Stimulated activated CD4-positive, alpha-beta T cell treated with anti-CD3 and anti-CD28 coated beads, Interleukin-4, amount 100 ng/mL, for 4 hours (primary cell): ENCODE data around the gene NACA.
A peak's percentile ranks its signal among the peaks of the same experiment; 100 is the strongest.
"Not testable (repeated sequence)": the region's sequence is repeated elsewhere in the genome, so short reads cannot be mapped to it uniquely, and the experiment has no call there.

ENCODE experiments used
- DNase-seq, 2 experiments: peaks; one replicate each; pipeline ENCODE4 v3.0.0-alpha.2; 2020

The NACA gene

DNA sequence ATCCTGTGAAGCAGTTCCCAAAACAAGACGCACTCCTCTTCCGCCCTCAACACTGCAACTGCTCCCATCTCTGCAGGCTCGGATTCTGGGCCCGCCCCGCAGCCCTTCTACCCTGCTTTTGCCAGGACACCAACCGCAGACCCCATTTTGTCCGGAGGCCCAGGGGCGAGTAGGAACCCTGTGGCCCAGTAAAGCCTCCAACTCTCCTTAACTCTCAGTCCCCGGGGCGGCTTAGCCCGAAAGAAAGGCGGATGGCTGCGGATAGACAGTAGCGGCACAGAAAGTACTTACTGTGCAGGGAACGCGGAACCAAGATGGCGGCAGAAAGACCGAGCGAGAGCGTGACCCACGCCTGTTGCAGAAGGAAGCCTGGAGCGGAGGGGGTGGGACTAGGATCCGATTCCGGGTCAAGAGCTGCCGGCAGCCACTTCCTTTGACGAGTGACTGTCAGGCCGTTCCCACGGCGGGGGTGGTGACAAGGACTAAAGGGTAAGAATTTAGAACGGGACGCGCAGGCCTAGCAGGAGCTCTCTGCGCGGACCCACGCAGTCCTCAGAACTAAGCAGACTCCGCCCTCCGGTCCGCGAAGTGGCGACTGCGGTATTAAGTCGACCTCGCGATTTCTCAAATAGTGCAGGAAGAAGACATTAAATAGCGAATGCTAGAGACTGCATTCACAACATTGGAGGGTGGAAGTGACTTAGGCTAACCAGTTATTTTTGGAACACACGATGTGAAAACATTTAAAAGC lies at the start of gene NACA:
Gene NACA, minus strand, starts transcription at position 328 of the 751 bp plus-strand sequence. CDS start 778 bp downstream, outside the sequence.
- DNase-seq, result peak; percentile 94 to 99

DNA sequence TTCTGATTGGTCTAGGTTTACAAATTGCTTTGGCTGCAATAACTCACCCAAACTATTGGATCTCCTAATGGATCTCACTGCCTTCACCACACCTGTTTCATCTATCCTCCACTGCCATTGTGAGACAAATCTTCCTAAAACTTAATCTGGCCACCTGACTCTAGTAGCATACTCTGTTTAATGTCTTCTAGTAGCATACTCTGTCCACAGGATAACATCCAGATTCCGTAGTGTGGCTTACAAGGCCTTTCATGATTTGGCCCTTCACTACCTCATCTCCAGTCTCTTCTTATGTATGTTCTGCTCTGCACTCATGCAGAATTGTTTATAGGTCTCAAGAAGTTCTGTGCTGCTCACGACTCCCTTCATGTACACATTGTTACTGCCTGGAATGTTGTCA lies 48.0 kb upstream of the NACA start:
- DNase-seq, result no peak

DNA sequence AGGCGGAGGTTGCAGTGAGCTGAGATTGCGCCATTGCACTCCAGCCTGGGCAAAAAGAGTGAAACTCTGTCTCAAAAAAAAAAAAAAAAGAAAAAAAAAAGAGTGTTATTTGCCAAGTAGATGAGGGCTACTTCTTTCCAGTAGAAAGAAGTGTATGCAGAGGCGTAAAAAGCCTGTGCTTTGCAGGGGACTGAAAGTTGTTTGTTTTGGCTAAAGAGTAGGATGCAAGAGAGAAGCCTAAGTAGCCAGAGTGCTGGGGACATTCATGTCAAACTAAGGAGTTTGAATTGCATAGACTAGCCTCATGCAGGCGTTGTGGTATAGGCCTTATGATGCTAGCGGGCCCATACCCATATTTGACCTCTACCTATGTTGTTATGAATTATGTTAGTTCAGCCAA lies 47.5 kb upstream of the NACA start:
- DNase-seq, result no peak

DNA sequence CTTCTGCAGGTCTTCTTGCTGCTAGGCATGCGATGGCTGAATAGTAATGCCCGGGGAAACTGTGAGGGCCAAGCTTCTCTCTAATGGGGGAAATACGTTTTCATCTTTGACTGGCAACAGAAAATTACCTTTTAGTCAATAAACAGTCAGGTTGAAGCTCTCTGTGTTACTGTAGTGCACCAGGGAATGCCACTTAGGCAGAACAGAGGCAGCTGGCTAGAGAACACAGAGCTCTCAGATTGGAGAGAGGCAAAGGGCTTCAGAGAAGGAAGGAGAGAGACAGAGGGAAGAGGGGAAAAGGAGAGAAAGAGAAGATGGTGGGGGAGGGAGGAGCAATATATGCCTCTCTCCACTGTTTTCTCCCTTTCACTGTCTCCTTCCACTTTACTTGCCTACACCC lies 44.8 kb upstream of the NACA start:
- no peak for DNase-seq

DNA sequence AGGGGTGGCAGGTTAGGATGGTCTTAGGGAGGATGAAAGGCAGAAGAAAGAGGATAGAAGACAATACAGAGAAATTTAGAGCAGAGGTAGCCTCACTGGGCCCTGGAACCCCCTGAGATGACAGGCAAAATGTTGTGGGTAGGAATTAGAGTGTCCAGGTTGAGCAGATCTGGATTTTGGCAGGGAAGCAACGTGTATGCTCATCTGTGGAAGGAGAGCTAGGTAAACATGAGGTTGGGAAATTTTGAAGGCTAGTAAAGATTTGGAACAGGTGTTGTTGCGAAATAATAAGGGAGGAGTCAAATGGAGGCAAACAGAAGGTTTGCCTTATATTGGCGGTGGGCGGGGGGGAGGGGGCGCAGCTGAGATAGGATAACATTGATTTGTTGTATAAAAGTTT lies 43.3 kb upstream of the NACA start:
- DNase-seq, result no peak

DNA sequence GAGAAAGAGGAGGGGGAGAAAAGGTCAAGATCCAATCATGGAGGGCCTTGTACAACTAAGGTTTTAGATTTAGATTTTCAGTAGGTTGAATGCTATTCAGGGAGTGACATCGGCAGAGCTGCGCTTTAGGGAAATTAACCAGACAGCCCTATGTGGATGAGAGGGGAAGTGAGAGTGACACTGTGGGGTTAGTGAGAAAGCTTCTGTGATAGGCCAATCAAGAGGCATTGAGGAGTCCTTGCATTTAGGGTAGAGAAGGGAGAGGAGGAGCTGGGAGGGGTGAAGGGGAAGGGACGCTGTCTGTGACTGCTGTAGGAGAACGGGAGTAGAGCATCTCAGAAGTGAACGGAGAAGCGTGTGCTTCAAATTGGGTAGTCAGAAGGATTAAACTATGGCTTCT lies 41.4 kb upstream of the NACA start:
- DNase-seq, result no peak

DNA sequence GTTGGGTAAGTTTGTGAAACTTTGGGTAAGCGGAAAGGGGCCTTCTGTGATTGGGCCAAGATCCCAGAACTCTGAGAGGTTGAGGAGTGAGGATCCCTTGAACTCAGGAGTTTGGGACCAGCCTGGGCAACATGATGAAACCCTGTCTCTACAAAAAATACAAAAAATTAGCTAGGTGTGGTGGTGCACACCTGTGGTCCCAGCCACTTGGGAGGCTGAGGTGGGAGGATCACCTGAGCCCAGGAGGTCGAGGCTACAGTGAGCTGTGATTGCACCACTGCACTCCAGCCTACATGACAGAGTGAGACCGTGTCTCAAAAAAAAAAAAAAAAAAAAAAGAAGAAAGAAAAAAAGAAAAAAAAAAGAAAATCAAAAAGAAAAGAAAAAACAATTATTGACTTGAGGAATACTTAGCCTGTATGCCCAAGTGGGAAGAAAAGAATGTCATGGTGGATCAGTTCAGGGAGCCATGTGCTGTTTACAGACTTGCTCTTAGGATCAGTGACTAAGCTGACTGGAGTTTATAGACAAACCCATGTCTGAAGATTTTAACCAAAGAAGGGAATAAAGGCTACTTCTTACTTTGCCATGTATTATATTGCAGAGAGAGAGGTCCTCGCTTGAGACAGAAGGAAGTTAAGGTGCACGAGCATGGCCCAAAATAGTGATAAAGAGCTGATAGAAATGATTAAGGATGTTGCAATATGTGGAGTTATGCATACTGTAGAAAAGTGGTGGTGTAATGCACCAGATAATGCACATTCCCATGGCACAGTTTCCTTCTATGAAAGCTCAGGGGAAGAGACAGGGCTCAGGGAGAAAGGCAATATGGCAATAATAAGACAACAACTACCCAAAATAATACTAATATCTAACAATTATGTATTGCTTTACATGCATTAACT lies 38.9 kb upstream of the NACA start:
- DNase-seq, result no peak

DNA sequence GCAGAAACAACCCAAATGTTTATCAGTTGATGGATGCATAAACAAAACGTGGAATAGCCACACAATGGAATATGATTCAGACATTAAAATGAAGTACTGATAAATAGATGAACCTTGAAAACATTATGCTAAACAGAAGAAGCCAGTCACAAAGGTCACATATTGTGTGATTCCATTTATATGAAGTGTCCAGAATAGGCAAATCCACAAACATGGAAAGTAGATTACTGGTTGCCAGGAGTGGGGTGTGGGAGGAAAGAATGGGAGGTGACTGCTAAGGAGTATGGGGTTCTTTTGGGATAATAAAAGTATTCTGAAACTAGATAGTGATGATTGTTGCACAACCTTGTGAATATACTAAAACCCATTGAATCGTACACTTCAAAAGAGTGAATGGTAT lies 36.7 kb upstream of the NACA start:
- DNase-seq, result no peak

DNA sequence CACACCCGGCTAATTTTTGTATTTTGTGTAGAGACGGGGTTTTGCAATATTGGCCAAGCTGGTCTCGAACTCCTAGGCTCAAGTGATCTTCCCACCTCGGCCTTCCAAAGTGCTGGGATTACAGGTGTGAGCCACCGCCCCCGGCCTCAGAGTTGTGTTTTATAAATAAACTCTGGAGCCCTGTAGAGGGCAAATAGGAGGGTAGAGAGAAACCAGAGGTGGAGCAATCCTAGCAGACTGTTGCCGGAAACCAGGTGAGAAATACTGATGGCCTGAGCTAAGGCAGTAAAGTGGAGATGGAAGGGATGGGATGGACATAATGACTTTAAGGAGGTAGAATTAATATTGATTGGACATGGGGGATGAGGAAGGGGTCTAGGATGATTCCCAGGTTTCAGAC lies 35.4 kb upstream of the NACA start:
- no peak for DNase-seq

DNA sequence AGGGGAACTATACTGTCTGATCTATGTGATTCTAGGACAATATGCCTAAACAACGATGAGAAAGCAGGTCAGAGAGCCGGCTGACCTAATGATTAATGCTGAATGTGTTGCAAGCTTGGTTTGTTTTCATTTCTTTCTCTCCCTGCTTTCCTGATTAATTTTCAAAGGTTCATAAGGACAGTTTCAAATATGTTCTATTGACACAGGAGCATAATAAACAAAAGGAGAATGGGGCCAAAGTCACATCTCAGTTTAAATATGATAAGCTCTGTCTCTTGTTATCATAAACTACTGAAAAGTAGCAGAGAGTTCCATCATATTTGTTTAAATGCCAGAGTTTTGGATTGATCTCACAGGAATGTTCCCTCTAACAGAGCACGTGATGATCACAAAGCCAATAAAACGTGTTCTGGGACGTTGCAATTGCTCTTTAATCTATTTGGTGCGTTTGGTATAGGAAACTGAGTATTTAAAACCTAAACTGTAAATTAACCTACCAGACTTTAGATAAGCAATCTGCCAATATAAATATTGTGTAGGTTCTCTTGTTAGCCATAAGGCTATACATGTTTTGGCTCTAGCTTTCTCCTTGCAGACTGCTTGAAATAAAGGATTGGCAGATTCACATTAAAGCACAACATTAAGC lies 34.3 kb upstream of the NACA start:
- DNase-seq, result no peak

DNA sequence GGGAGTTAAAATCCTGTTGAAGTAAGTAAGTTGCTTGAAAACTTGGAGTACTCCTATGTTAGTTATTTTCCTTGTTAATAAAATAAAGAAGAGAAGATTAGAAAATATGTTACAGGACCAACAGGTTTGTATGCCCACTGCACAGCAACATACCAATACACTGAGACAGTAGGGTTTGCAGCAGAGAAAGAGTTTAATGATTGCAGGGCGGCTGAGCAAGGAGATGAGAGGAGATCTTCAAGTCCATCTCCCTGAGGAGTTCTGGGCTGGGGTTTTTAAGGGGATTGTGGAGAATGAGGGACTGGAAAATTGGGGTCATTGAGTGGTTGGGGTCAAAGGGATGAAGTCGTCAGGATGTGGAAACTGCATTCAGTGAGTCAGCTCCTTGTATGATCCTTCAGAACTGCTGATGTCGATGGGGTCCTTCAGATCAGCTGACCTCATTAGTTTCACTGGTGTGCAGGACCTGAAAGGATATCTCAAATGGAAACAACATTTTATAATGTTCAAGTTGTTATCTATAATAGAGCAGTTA lies 33.7 kb upstream of the NACA start:
- no peak for DNase-seq

DNA sequence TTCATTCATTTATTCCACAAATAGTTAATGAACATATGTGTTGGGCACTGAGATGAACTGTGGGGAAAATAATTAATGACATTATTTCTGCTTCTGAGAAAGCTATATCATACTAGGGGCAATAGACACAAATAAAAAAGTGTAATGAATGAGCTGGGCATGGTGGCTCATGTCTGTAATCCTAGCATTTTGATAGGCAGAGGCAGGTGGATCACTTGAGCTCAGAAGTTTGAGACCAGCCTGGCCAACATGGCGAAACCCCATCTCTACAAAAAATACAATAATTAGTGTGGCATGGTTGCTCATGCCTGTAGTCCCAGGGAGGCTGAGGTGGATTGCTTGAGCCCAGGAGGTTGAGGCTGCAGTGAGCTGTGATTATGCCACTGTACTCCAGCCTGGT lies 32.9 kb upstream of the NACA start:
- not testable (repeated sequence) for DNase-seq

DNA sequence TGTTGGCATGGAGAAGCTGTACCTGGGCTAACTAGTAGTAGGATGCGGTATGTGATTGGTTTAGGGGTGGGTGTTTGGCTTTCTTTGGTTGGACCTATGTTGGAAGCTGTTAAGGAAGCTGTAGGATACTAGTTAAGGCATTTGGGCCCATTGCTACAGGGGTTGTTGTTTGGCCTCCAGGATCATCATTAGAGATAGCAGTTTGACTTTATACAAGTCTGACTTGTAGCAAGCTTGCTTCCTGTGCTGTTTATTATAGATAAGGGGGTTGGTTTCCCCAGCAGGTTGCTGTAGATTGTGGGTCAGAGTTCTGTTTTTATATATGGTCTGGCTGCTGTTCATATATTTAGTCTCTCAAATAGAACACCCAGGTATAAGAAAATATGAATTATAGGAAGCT lies 28.5 kb upstream of the NACA start:
- DNase-seq, result no peak

DNA sequence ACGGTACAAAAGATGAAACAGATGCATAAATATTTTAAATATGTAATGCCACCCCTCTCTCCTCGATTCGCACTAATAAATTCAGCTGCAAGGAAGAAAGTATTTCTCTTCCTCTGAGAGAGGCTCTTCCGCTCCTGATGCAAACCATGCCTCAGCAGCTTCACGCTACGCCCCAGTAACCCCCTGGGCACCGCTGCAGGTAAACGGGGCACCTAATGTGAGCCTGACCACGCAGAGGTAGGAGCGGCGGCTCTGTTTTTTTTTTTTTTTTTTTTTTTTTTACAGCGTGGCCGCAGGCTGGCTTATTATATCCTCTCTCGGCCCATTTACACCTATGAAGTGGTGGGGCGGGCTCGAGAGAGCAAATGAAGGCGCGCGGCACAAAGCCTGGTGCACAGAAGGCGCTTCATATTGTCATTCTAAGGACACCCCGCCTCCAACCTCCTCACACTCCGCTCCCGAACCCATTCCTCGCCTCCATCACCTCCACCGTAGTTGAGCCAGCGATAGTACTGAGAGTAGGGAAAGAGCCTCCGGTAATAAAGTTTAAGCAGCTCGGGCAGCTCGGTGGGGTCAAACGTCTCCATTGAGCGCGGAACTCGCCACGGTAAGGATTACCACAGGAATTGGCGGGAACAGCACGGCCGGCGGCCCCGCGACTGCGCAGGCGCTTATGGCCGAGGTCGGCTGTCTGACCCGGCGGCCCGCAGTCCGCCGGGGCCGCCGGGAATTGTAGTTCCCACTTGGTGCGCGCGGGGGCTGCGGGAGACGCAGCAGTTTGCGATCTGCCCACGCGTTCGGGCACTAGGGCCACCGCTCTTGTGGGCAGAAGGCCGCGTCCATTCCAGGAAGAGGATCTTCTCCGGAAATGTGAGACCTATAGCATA lies 26.9 kb upstream of the NACA start, which contains the start of gene PRIM1:
Gene PRIM1, minus strand, starts transcription at position 612 of the 887 bp plus-strand sequence. Its CDS starts 25 bp downstream, at position 587.
- peak; percentile 83 to 84 for DNase-seq

DNA sequence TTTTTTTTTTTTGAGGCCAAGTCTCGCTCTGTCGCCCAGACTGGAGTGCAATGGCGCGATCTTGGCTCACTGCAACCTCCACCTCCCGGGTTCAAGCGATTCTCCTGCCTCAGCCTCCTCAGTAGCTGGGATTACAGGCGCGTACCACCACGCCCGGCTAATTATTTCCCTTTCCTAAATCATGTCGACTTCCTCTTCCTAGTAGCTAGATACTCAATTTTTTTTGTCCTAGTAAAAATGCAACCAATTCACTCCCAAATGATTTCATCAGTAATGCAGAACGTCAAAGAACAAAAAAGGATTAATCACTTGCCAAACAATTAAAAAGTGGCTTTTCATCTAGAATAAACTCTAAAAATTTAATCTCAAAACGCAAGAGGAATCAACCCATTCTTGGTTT lies 25.5 kb upstream of the NACA start:
- DNase-seq, result not testable (repeated sequence)

DNA sequence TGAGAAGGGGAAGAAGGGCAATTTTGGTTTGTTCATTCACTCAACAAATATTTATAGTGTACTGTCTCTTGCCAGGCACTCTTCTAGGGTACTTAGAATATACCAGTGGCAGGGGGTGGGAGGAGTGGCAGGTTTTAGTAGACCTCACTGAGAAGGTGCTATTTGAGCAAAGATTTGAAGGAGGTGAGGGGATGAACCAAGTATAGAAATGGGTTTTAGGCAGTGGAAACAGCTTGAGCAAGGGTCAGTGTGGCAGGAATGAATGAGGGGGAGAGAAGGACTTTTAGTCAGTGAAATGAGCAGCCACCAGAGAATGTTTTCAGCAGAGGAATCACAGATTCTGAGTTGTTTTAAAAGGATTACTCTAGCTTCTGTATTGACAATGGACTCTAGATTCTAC lies 24.8 kb upstream of the NACA start:
- DNase-seq, result no peak

DNA sequence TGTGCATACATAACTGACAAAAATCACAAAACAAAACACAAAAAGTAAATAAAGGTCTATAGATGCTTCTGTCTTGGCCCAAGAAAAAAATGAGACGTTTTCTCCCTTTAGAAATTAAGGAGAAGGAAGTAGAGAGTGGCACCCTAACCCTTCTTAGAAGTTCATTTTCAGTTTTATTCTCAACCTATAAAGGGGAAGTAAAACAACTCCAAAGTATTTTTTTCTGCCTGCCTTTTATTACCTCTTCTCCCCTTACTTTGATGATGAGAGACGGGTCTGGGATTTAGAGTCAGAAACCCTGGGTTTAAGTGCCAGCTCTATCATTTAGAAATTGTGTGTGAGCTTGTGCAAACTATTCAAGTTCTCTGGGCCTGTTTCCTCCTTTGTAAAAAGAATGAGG lies 24.3 kb upstream of the NACA start:
- no peak for DNase-seq

DNA sequence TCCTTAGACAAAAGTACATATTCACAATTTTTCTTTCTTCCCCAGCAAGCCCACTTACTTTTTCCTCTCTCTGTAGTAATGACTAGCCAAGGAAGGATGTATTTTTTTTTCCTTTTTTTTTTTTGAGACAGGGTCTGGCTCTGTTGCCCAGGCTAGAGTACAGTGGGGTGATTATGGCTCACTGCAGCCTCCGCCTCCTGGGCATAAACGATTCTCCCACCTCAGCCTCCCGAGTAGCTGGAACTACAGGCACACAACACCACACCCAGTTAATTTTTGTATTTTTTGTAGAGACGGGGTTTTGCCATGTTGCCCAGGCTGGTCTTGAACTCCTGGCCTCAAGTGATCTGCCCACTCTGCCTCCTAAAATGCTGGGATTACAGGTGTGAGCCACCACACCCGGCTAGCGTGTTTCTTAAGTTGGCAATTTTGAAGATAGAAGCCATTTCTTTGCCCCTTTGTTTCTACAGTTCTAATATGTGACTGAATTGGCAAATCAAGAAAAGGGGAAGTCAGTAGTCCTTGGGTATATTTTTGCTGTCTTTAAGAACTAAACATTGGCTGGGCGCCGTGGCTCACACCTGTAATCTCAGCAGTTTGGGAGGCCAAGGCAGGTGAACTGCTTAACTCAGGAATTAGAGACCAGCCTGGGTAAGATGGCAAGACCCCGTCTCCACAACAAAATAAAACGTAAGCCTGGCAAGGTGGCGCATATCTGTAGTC lies 3.2 kb upstream of the NACA start:
- DNase-seq, result no peak

DNA sequence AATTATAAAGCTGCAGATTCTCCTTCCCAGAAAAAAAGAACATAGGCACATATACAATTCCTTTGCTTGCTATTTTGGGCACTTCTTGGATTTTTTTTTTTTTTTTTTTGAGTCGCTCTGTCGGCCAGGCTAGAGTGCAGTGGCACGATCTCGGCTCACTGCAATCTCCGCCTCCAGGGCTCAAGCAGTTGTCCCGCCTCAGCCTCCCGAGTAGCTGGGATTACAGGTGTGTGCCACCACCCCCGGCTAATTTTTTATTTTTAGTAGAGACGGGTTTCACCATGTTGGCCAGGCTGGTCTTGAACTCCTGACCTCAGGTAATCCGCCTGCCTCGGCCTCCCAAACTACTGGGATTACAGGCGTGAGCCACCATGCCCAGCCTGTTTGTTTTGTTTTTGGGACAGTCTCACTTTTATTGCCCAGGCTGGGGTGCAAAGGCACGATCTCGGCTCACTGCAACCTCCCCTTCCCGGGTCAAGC lies 1.1 kb upstream of the NACA start:
- DNase-seq, result not testable (repeated sequence)

DNA sequence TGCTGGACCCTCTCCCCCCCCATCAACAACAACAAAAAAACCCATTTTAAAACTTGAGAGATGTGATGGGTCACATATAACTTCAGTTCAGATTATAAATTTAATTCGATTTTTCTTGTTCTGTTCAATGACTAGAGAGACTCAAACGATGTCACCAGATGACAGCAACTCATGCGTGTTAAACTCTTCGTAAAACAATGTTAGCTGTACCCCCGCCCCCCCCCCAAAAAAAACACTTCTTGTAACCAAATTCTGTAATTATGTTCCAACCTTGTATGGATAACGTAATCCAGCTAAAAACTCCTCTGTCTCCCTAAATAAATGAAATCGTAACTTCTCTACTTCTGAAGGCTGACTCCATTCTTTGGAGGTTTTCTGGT lies 614 bp upstream of the NACA start:
- no peak for DNase-seq

DNA sequence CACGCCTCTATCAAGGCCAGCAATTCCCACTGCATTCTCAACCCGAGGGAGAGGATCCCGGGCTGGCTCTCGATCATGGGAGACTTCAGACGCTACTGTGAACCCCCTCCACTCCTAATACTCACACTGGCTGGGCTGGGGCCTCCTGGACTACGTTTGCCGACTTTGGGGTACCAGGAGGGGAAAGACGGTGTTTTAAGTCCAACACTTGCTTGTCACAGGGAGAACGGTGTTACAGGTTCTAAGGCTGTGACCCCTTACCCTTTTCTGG lies 463 bp downstream of the NACA start:
- peak in 1 of 2 experiments; percentile 19 for DNase-seq
